Stimulated activated CD4-positive, alpha-beta T cell treated with anti-CD3 and anti-CD28 coated beads, Interleukin-2, amount 100 ng/mL, for 48 hours (primary cell): Measurements from ENCODE around the gene TLR6.
"Not testable (repeated sequence)": the region's sequence is repeated elsewhere in the genome, so short reads cannot be mapped to it uniquely, and the experiment has no call there.

Source experiments
- DNase-seq, 2 donors: peaks; one replicate each; pipeline ENCODE4 v3.0.0-alpha.2; 2020

Gene TLR6

GRCh38 chr4:38785041-38785790 is 71.4 kb downstream of the TLR6 start:
- DNase-seq, result no peak

DNA sequence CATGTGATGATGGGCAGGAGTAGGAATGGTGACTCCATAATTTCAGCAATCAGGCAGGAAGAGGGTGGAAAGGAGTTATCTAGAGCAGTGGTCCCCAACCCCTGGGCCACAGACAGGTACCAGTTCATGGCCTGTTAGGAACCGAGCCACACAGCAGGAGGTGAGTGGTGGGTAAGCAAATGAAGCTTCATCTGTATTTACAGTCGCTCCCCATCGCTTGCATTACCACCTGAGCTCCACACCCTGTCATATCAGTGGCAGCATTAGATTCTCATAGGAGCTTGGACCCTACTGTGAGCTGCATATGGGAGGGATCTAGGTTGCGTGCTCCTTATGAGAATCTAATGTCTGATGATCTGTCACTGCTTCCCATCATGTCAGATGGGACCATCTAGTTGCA is 72.5 kb downstream of the TLR6 start:
- no peak for DNase-seq

DNA sequence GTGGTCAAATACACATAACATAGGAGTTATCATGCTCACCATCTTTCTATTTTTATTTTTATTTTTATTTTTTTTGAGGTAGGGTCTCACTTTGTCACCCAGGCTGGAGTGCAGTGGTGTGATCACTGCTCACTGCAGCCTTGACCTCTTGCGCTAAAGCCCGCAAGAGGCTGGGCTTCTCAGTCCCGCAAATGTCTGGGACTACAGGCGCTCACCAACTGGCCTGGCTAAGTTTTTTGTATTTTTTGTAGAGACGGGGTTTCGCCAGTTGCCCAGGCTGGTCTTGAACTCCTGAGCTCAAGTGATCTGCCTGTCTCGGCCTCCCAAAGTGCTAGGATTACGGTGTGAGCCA is 73.5 kb downstream of the TLR6 start:
- no peak for DNase-seq

- DNase-seq, result peak; percentile 21 to 28
These were observed 74.0 kb downstream of the TLR6 start, which contains the start of gene TLR10 for GRCh38 chr4:38782452-38783108. TLR10 (minus strand) TSS chr4:38782990; CDS start chr4:38775590, 7,400 bp downstream.

- DNase-seq, result no peak
These were observed 74.8 kb downstream of the TLR6 start for GRCh38 chr4:38781854-38782261.

- DNase-seq, result no peak
These were observed 75.7 kb downstream of the TLR6 start for GRCh38 chr4:38780833-38781484.

DNA sequence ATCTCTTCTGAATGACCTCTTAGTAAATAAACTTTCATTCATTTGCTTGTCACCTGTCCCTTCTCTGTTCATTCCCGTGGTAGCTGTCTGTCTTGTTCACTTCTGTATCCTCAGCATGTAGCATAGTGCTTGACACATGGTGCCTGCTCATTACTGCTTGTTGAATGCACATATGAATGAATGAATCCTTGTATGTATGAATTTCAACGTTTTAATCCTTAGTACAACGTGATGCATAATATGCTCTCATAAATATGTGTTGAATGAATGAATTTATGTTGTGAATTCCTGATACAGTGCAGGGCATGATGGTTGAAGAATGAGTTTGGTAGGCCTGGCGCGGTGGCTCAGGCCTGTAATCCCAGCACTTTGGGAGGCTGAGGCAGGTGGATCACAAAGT is 76.8 kb downstream of the TLR6 start:
- DNase-seq, result no peak

DNA sequence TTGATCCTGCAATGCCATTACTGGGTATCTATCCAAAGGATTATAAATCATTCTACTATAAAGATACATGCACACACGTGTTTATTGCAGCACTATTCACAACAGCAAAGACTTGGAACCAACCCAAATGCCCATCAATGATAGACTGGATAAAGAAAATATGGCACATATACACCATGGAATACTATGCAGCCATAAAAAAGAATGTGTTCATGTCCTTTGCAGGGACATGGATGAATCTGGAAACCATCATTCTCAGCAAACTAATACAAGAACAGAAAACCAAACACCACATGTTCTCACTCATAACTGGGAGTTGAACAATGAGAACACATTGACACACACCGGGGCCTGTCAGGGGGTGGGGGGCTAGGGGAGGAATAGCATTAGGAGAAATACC is 78.7 kb downstream of the TLR6 start:
- DNase-seq, result not testable (repeated sequence)

- no peak for DNase-seq
These were observed 81.3 kb downstream of the TLR6 start for GRCh38 chr4:38775326-38775725.

DNA sequence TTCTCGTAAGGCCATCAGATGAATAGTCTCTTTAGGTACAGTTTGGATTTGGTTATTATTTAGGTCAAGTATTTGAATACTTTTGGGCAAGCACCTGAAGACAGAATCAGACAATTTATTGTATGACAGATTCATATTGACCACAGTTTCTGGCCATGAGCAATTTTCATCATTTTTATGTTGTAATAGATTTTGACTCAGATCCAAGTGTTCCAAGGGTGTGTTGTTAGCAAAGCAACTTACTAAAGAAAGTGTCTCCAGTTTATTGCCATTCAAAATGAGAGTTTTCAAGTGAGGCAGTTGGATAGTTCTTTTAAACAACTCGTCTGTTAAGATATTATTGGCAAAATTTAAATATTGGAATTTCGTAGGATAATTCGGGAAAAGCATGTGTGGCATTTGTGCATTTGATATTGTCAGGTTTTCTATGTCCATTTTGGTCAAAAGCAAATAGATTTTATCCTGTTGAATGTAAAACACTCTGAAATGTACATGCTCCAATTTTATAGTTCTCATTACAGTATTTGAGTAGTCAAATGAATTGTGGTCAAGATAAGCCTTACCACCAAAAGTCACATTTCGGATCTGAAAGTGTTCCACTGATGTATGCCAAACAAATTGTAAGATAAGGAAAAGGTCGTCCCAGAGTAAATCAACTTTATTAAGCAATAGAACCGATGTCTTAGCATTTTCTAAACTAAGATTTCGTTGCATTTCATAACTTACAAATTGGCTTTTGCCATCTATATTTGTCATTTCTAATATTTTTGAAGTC is 82.2 kb downstream of the TLR6 start:
- DNase-seq, result no peak
